HEK293 (cell line): ENCODE measurements around the gene ZGLP1.

Source experiments
- CTCF ChIA-PET: fragments of 350-600 bp; formaldehyde crosslinking; extraction: SDS; loops from one replicate; lab custom pipeline; 2021; ENCODE audit warnings: antibody characterized with exemption; lab: Yijun Ruan, JAX
- POLR2A ChIA-PET: fragments of 300-600 bp; formaldehyde crosslinking; extraction: SDS; loops from one replicate; lab custom pipeline; 2020; ENCODE audit warnings: antibody characterized with exemption, inconsistent platforms; lab: Yijun Ruan, JAX
- H3K27ac ChIP-seq: fragments of 200-500 bp; sonication (Bioruptor generic); 2 replicates; pipeline ENCODE4 v1.5.1; 2014; ENCODE audit warnings: low read depth, low read length, control low read depth, inconsistent platforms; ENCODE audit errors: extremely low read depth
- H3K36me3 ChIP-seq, 2 experiments: fragments of 200-500 bp in 1 of 2; sonication (Bioruptor generic) in 1 of 2; 1 replicate in 1 of 2; 2 replicates in 1 of 2; pipeline ENCODE4 v1.5.1; 2014 to 2017; ENCODE audit warnings: inconsistent platforms in 2 of 2, low read length in 2 of 2; ENCODE audit not compliant: control insufficient read depth in 2 of 2, insufficient read depth in 1 of 2
- H3K4me1 ChIP-seq: fragments of 200-500 bp; sonication (Bioruptor generic); 2 replicates; pipeline ENCODE4 v1.5.1; 2014; ENCODE audit warnings: mild to moderate bottlenecking, low read length, inconsistent platforms; ENCODE audit not compliant: control insufficient read depth, insufficient read depth
- H3K4me3 ChIP-seq: 2 replicates; pipeline ENCODE4 v1.5.1; 2011; ENCODE audit warnings: low read depth, mild to moderate bottlenecking, control low read depth, low read length, moderate library complexity
- H3K9me3 ChIP-seq: fragments of 200-500 bp; sonication (Bioruptor generic); 2 replicates; pipeline ENCODE4 v1.5.1; 2014; ENCODE audit warnings: low read depth, low read length, inconsistent platforms; ENCODE audit not compliant: control insufficient read depth, insufficient read depth
- BCL11B ChIP-seq: fragments of 450-650 bp; formaldehyde crosslinking; IDR thresholded peaks from 2 replicates; pipeline ENCODE4 v1.5.1; 2016; ENCODE audit warnings: low read depth, missing biosample characterization, missing genetic modification characterization
- GLI4 ChIP-seq: fragments of 450-650 bp; formaldehyde crosslinking; IDR thresholded peaks from 2 replicates; pipeline ENCODE4 v1.5.1; 2016; ENCODE audit warnings: missing biosample characterization, missing genetic modification characterization
- IKZF3 ChIP-seq: fragments of 450-650 bp; IDR thresholded peaks from 2 replicates; pipeline ENCODE4 v1.5.0; 2018; ENCODE audit warnings: missing biosample characterization, mild to moderate bottlenecking, missing genetic modification characterization, moderate library complexity
- KLF17 ChIP-seq: fragments of 450-650 bp; formaldehyde crosslinking; IDR thresholded peaks from 2 replicates; pipeline ENCODE4 v1.5.1; 2016; ENCODE audit warnings: missing biosample characterization, missing genetic modification characterization
- MYNN ChIP-seq: fragments of 450-650 bp; formaldehyde crosslinking; IDR thresholded peaks from 2 replicates; pipeline ENCODE4 v1.5.1; 2016; ENCODE audit warnings: missing biosample characterization, missing genetic modification characterization, borderline replicate concordance
- WT1 ChIP-seq: fragments of 450-650 bp; formaldehyde crosslinking; IDR thresholded peaks from 2 replicates; pipeline ENCODE4 v1.5.1; 2016; ENCODE audit warnings: missing biosample characterization, missing genetic modification characterization
- ZBTB20 ChIP-seq: fragments of 450-650 bp; formaldehyde crosslinking; IDR thresholded peaks from 2 replicates; pipeline ENCODE4 v1.5.1; 2016; ENCODE audit warnings: missing biosample characterization, missing genetic modification characterization
- ZFP37 ChIP-seq: fragments of 450-650 bp; formaldehyde crosslinking; IDR thresholded peaks from 2 replicates; pipeline ENCODE4 v1.5.1; 2016; ENCODE audit warnings: missing biosample characterization, missing genetic modification characterization
- ZNF10 ChIP-seq: fragments of 450-650 bp; formaldehyde crosslinking; IDR thresholded peaks from 2 replicates; pipeline ENCODE4 v1.5.1; 2017; ENCODE audit warnings: missing biosample characterization, missing genetic modification characterization
- ZNF157 ChIP-seq: fragments of 450-650 bp; formaldehyde crosslinking; IDR thresholded peaks from 2 replicates; pipeline ENCODE4 v1.5.1; 2016; ENCODE audit warnings: missing biosample characterization, missing genetic modification characterization
- ZNF561 ChIP-seq: fragments of 450-650 bp; IDR thresholded peaks from 2 replicates; pipeline ENCODE4 v1.5.1; 2018; ENCODE audit warnings: missing biosample characterization, missing genetic modification characterization, borderline replicate concordance
- ZNF596 ChIP-seq: fragments of 450-650 bp; IDR thresholded peaks from 2 replicates; pipeline ENCODE4 v1.5.0; 2018; ENCODE audit warnings: missing biosample characterization, mild to moderate bottlenecking, missing genetic modification characterization, moderate library complexity
- ZNF610 ChIP-seq: fragments of 450-650 bp; formaldehyde crosslinking; IDR thresholded peaks from 2 replicates; pipeline ENCODE4 v1.5.1; 2016; ENCODE audit warnings: missing biosample characterization, missing genetic modification characterization, borderline replicate concordance
- ZNF624 ChIP-seq: fragments of 450-650 bp; formaldehyde crosslinking; IDR thresholded peaks from 2 replicates; pipeline ENCODE4 v1.5.1; 2017; ENCODE audit warnings: missing biosample characterization, missing genetic modification characterization
- ZNF645 ChIP-seq: fragments of 450-650 bp; formaldehyde crosslinking; IDR thresholded peaks from 2 replicates; pipeline ENCODE4; 2016; ENCODE audit warnings: missing biosample characterization, missing genetic modification characterization
- ZNF692 ChIP-seq: fragments of 450-650 bp; formaldehyde crosslinking; IDR thresholded peaks from 2 replicates; pipeline ENCODE4 v1.5.1; 2016; ENCODE audit warnings: missing biosample characterization, missing genetic modification characterization
- ZNF707 ChIP-seq: fragments of 450-650 bp; formaldehyde crosslinking; IDR thresholded peaks from 2 replicates; pipeline ENCODE4 v1.5.1; 2016; ENCODE audit warnings: missing biosample characterization, missing genetic modification characterization
- TF ChIP-seq, protein P1 (sequence below): fragments of 450-650 bp; IDR thresholded peaks from 2 replicates; pipeline ENCODE4 v1.5.1; 2018; ENCODE audit warnings: missing biosample characterization, missing genetic modification characterization
- TF ChIP-seq, protein P2 (sequence below): fragments of 450-650 bp; formaldehyde crosslinking; IDR thresholded peaks from 2 replicates; pipeline ENCODE4 v1.5.1; 2016; ENCODE audit warnings: missing biosample characterization, missing genetic modification characterization

Gene ZGLP1

DNA sequence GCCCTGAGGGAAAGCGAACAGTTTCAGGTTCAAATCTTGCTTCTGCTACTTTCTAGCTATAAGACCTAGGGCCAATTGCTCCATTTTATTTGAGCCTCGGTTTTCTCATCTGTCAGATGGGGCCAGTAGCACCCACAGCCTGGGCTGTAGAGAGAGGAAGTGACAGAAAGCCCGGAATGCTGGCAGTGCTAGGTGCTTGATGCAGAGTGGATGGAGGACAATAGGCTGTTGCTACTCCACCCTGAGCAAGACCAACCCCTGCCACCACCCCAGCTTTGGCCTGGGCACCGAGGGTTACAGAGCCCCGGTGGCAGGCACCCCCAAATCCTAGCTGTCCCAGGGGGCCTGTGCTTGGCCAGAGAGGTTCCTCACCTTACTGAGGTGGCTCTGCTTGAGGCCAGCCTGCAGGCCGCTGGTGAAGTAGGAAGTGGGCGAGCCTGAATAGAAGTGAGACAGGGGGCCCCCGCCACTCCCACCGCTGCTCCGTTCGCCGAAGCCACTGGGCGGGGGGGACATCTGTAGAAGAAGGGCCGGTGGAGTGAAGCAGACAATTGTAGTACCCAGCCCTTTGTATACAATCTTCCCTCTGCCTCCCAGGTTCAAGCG, 8.3 kb upstream of the ZGLP1 start:
- ChIA-PET CTCF (interaction anchor here (0.6 to 1.1 kb wide), 3 partner anchors 18 to 70 kb away, joined by 3 to 6 read pairs (median 4); no protein-coding TSS in a partner anchor), POLR2A (interaction anchor here (1.1 to 1.5 kb wide), 3 partner anchors 27 to 62 kb away, joined by 4 read pairs; partner anchors contain the start of genes ICAM5 and TYK2)
- peaks cover 13 to 75% of the 10 kb centered on the region in 2 experiments; a peak in 2 of 3 replicates for H3K36me3 ChIP-seq
- no peaks in the 10 kb centered on the region for H3K9me3 ChIP-seq
- H3K4me3 ChIP-seq: no peak overlapping the region
- peaks cover 3% of the 10 kb centered on the region for H3K4me1 ChIP-seq
- no peak overlapping the region for H3K27ac ChIP-seq
- no peak for TF ChIP-seq GLI4
- no peak for TF ChIP-seq ZNF561
- no peak for TF ChIP-seq ZNF10

- POLR2A ChIA-PET: interaction anchor here (0.7 to 1.6 kb wide), 6 partner anchors 16 to 206 kb away, joined by 3 to 6 read pairs (median 4); partner anchors contain the start of genes ICAM5, P2RY11, RAVER1 and TYK2
- H3K27ac ChIP-seq: no peak overlapping the region; the same call in 1 of the 2 replicates
- TF ChIP-seq KLF17: no peak
- 0 out of 2 replicates have a peak, but pooled peaks have one; percentile 14 for TF ChIP-seq IKZF3
- peaks cover 13 to 69% of the 10 kb centered on the region in 2 experiments; a peak in 2 of 3 replicates for H3K36me3 ChIP-seq
- CTCF ChIA-PET: interaction anchor here (0.6 to 1.1 kb wide), 3 partner anchors 18 to 71 kb away, joined by 3 to 6 read pairs (median 4); no protein-coding TSS in a partner anchor
- H3K9me3 ChIP-seq: no peaks in the 10 kb centered on the region
- peaks cover 3% of the 10 kb centered on the region for H3K4me1 ChIP-seq
- H3K4me3 ChIP-seq: no peak overlapping the region
Measured at GRCh38 chr19:10317045-10317856, 7.6 kb upstream of the ZGLP1 start.

DNA sequence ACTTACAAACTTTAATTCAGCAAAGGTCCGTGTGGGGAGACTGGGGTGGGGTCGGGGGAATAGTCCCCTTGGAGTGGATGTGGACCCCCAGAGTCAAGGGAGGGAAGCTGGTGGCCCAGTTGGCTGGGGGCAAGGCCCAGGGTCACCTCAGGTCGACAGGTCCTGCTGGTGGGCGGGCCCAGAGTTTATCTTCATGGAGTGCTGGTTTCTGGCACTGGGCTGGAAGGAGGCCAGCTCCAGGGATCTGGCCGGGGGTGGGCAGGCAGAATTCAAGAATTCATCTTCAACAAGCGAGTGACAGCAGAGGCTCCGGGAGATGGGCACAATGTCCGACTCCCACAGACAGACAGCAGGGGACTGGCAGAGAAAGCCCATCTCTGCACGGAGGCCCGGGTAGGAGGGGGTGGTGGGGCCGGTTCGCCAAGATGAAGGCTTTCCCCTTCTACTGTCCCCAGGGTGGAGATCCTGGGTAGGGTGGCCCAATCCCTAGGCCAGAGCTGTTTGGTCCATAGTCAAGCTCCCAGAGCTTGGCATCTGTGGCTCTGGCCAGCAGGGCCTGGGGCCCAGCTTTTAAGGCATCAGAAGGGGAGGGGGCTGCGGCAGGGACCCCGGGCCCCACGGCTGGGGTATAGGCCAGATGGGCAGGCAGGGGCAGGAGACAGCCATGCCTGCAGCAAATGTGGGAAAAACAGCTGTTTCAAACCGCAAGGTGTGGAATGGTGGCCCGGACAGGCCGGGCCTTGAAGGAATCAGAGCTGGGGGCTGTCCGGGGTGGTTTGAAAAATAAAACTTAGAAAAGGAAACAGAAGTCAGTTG, 6.8 kb upstream of the ZGLP1 start:
- CTCF ChIA-PET: interaction anchor here (0.6 to 2.4 kb wide), 2 partner anchors 57 to 72 kb away, joined by 3 to 8 read pairs; no protein-coding TSS in a partner anchor
- POLR2A ChIA-PET: interaction anchor here (0.8 to 1.6 kb wide), 7 partner anchors 8 to 205 kb away, joined by 3 to 7 read pairs (median 3); partner anchors contain the start of genes ICAM1, ICAM4, P2RY11 and RAVER1
- Histone ChIP-seq H3K9me3 (no peaks in the 10 kb centered on the region), H3K4me1 (peaks cover 3% of the 10 kb centered on the region), H3K36me3 (peaks cover 13 to 63% of the 10 kb centered on the region in 2 experiments; a peak in 2 of 3 replicates), H3K4me3 (no peak overlapping the region; the same call in 1 of the 2 replicates), H3K27ac (peak overlapping the region; percentile 68; the same call in 1 of the 2 replicates)
- TF ChIP-seq ZBTB20: peak; percentile 19; the same call in 1 of the 2 replicates
- no peak for TF ChIP-seq MYNN (tag by site-specific recombination)
- no peak for TF ChIP-seq BCL11B (tag by site-specific recombination)
- TF ChIP-seq ZNF692 (tag by site-specific recombination): 0 out of 2 replicates have a peak, but pooled peaks have one; percentile 21
- TF ChIP-seq, protein P1, sequence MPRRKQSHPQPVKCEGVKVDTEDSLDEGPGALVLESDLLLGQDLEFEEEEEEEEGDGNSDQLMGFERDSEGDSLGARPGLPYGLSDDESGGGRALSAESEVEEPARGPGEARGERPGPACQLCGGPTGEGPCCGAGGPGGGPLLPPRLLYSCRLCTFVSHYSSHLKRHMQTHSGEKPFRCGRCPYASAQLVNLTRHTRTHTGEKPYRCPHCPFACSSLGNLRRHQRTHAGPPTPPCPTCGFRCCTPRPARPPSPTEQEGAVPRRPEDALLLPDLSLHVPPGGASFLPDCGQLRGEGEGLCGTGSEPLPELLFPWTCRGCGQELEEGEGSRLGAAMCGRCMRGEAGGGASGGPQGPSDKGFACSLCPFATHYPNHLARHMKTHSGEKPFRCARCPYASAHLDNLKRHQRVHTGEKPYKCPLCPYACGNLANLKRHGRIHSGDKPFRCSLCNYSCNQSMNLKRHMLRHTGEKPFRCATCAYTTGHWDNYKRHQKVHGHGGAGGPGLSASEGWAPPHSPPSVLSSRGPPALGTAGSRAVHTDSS: no peak
- no peak for TF ChIP-seq ZNF707 (tag by site-specific recombination)
- TF ChIP-seq ZFP37 (tag by site-specific recombination): no peak
- no peak for TF ChIP-seq WT1 (tag by site-specific recombination)
- TF ChIP-seq, protein P2, sequence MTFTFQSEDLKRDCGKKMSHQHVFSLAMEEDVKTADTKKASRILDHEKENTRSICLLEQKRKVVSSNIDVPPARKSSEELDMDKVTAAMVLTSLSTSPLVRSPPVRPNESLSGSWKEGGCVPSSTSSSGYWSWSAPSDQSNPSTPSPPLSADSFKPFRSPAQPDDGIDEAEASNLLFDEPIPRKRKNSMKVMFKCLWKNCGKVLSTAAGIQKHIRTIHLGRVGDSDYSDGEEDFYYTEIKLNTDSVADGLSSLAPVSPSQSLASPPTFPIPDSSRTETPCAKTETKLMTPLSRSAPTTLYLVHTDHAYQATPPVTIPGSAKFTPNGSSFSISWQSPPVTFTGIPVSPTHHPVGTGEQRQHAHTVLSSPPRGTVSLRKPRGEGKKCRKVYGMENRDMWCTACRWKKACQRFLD: no peak
- no peak for TF ChIP-seq ZNF10
- TF ChIP-seq GLI4: no peak
- TF ChIP-seq ZNF157: no peak
- no peak for TF ChIP-seq ZNF645 (tag by site-specific recombination)
- TF ChIP-seq ZNF610: no peak
- TF ChIP-seq ZNF596: no peak
- TF ChIP-seq ZNF624 (tag by site-specific recombination): no peak
